Right atrium auricular region (tissue), 2 donors: ENCODE measurements around the gene IFIT2. TPM values are rescaled to one million over a fixed set of nuclear protein-coding genes. Genes with fewer than 3 reads are reported as not detected.

Source experiments
- DNase-seq: peaks from one replicate; pipeline ENCODE4 v3.0.0-alpha.2; 2019; ENCODE audit warnings: low spot score
- H3K27ac ChIP-seq, 2 donors: fragments of 200-600 bp; sonication (generic); 1 replicate in 1 of 2; 2 replicates in 1 of 2; pipeline ENCODE4 v1.5.1; 2016 to 2019
- H3K27me3 ChIP-seq, 2 donors: fragments of 200-600 bp; sonication (generic); one replicate each; pipeline versions ENCODE4 v1.5.1 to v1.6.0; 2017 to 2019
- H3K36me3 ChIP-seq: fragments of 200-600 bp; sonication (generic); one replicate; pipeline ENCODE4 v1.5.1; 2016
- H3K4me1 ChIP-seq, 2 donors: fragments of 200-600 bp; sonication (generic); one replicate each; pipeline versions ENCODE4 v1.5.1 to v1.6.0; 2017 to 2019
- H3K4me3 ChIP-seq, 2 donors: fragments of 200-600 bp; sonication (generic); 1 replicate in 1 of 2; 2 replicates in 1 of 2; pipeline ENCODE4 v1.5.1; 2017 to 2019; ENCODE audit warnings: mild to moderate bottlenecking in 1 of 2, moderate library complexity in 1 of 2
- H3K9me3 ChIP-seq, 2 donors: fragments of 200-600 bp; sonication (generic); one replicate each; pipeline ENCODE4 v1.5.1; 2019
- CTCF ChIP-seq, 2 donors: fragments of 200-600 bp; sonication (generic); IDR thresholded peaks; one replicate each; pipeline ENCODE4 v1.5.1; 2019; ENCODE audit warnings: antibody characterized with exemption in 2 of 2
- total RNA-seq, 2 donors: library from RNA; depleted of rRNA; stranded (reverse); fragments of >200 nt; gene quantifications; one replicate each; pipeline ENCODE4 v1.1.0, GENCODE V29; 2016

Gene IFIT2
- total RNA-seq, 2 donors from 2014 or later, result 2.6 TPM

- Histone ChIP-seq H3K27ac (peak overlapping the region; percentile 78 to 89), H3K36me3 (peaks cover 16% of the 10 kb centered on the region), H3K4me1 (peaks cover 0 to 27% of the 10 kb centered on the region in 2 donors), H3K4me3 (peak overlapping the region; percentile 36 to 49), H3K9me3 (no peaks in the 10 kb centered on the region), H3K27me3 (no peaks in the 10 kb centered on the region)
- TF ChIP-seq CTCF (IDR thresholded peaks at IDR 0.05), result no peak
- DNase-seq, result no peak
These were observed 779 bp downstream of the IFIT2 start for GRCh38 chr10:89302625-89303024.

- peaks cover 16% of the 10 kb centered on the region for H3K36me3 ChIP-seq
- no peaks in the 10 kb centered on the region for H3K27me3 ChIP-seq
- H3K4me1 ChIP-seq, result peaks cover 0 to 27% of the 10 kb centered on the region in 2 donors
- peak overlapping the region; percentile 36 to 49 for H3K4me3 ChIP-seq
- no peak for DNase-seq
- TF ChIP-seq CTCF (IDR thresholded peaks at IDR 0.05), result no peak
- no peaks in the 10 kb centered on the region for H3K9me3 ChIP-seq
- peak overlapping the region; percentile 78 to 89 for H3K27ac ChIP-seq
These were observed 1.3 kb downstream of the IFIT2 start for GRCh38 chr10:89303161-89303560.

- Histone ChIP-seq H3K36me3 (peaks cover 16% of the 10 kb centered on the region), H3K9me3 (no peaks in the 10 kb centered on the region), H3K27me3 (no peaks in the 10 kb centered on the region), H3K4me3 (no peak overlapping the region), H3K27ac (no peak overlapping the region), H3K4me1 (peaks cover 0 to 27% of the 10 kb centered on the region in 2 donors)
- DNase-seq, result no peak
- no peak for TF ChIP-seq CTCF (IDR thresholded peaks at IDR 0.05)
These were observed 2.2 kb downstream of the IFIT2 start for GRCh38 chr10:89304026-89304425.

- H3K9me3 ChIP-seq, result no peaks in the 10 kb centered on the region
- no peak for TF ChIP-seq CTCF (IDR thresholded peaks at IDR 0.05)
- H3K27ac ChIP-seq, result no peak overlapping the region
- H3K4me1 ChIP-seq, result peaks cover 0 to 27% of the 10 kb centered on the region in 2 donors
- H3K36me3 ChIP-seq, result peaks cover 16% of the 10 kb centered on the region
- no peak overlapping the region for H3K4me3 ChIP-seq
- no peak for DNase-seq
- no peaks in the 10 kb centered on the region for H3K27me3 ChIP-seq
These were observed 2.6 kb downstream of the IFIT2 start for GRCh38 chr10:89304446-89304845.

GRCh38 chr10:89304925-89305324 lies 3.1 kb downstream of the IFIT2 start:
- DNase-seq, result no peak

More at GRCh38 chr10:89304925-89305324, 3.1 kb downstream of the IFIT2 start:
- Histone ChIP-seq H3K27me3 (no peaks in the 10 kb centered on the region), H3K27ac (no peak overlapping the region), H3K36me3 (peaks cover 16% of the 10 kb centered on the region), H3K4me1 (peaks cover 0 to 27% of the 10 kb centered on the region in 2 donors), H3K4me3 (no peak overlapping the region), H3K9me3 (no peaks in the 10 kb centered on the region)
- TF ChIP-seq CTCF (IDR thresholded peaks at IDR 0.05), result no peak
